Measurements from ENCODE around the gene SVIP.

Gene SVIP

DNA sequence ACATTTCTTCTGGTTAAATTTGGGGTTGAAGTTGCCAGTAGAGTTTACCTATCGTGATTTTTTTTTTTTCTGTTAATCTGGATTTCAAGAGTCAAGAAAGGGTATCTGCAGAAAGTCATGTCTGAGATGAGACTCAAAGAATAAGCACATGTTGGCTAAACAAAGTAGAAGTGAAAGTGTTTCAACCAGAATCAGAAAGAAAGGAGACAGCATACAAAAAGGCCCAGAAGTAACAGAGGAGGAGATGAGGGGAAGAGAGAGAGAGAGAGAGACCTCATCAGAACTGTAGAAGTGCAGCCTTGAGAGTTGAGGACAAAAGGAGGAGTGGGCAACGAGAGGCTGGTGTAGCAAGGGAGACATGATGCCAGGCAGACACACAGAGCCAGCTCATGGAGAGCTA, 54.9 kb downstream of the SVIP start:
- no peaks in the 10 kb centered on the region for H3K9me3 Mint-ChIP-seq
- ATAC-seq (no peak), DNase-seq (no peak)
- peak overlapping the region in 1 of 2 donors; percentile 44 for H3K27ac Mint-ChIP-seq
- H3K4me3 Mint-ChIP-seq, result no peak overlapping the region
- peaks cover 8% of the 10 kb centered on the region for H3K27me3 Mint-ChIP-seq
- peaks cover 9% of the 10 kb centered on the region for H3K4me1 Mint-ChIP-seq

DNA sequence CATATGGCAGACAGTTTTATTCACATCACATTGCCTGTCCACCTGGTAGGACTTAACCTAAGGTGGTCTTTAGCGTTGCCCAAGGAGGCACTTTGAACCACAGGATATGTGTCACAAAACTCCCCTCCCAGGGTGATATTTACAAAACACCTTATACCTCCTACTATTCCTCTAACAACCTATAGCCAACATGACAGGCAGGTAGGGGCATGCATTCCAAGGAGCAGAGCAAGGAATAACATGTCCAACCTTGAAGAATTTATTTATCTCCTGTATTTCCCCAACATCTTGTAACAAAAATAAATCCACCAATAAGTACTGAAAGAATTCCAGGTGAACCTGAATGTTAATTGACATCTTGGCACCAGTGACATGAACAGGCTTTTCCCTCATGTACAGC, 60.5 kb downstream of the SVIP start:
- no peak overlapping the region for H3K4me3 Mint-ChIP-seq
- no peak for DNase-seq
- no peaks in the 10 kb centered on the region for H3K27me3 Mint-ChIP-seq
- H3K9me3 Mint-ChIP-seq, result no peaks in the 10 kb centered on the region
- no peaks in the 10 kb centered on the region for H3K4me1 Mint-ChIP-seq
- ATAC-seq, result no peak
- no peak overlapping the region for H3K27ac Mint-ChIP-seq
